ENCODE data around the gene PADI2.

GRCh38 chr1:17045634-17046333 is 73.5 kb downstream of the PADI2 start:
- TF ChIP-seq MAX (IDR thresholded peaks at IDR 0.05; ENCODE audit: insufficient read depth, insufficient read length) (no peak), EZH2 (IDR thresholded peaks at IDR 0.05; ENCODE audit: borderline replicate concordance, low read depth, low read length, severe bottlenecking) (no peak), CTCF (IDR thresholded peaks at IDR 0.05; ENCODE audit: extremely low read depth in 1 of 2, insufficient read depth in 1 of 2, low read depth in 1 of 2, low read length in 2 of 2) (peak; percentile 51 to 58), POLR2AphosphoS5 (IDR thresholded peaks at IDR 0.05; ENCODE audit: insufficient read depth, low read depth, low read length) (no peak), POLR2A (IDR thresholded peaks at IDR 0.05; ENCODE audit: low read depth, low read length) (no peak), GATA2 (IDR thresholded peaks at IDR 0.05; ENCODE audit: insufficient read depth, insufficient read length, low read depth, low read length) (no peak)
